Activated CD4-positive, alpha-beta memory T cell treated with anti-CD3 and anti-CD28 coated beads, Interleukin-2, amount 10 ng/mL, durations not matched to agents 7 days and 5 days (primary cell): ENCODE results near the gene AGAP1. TPM values are rescaled to one million over a fixed set of nuclear protein-coding genes. Genes with fewer than 3 reads are reported as not detected.

Experiments used
- CTCF ChIA-PET: fragments of 350-600 bp; sonication (Branson Sonifier 250); formaldehyde crosslinking; loops from one replicate; lab custom pipeline; 2021; ENCODE audit warnings: antibody characterized with exemption, inconsistent platforms; lab: Charles Lee
- POLR2A ChIA-PET: fragments of 350-600 bp; sonication (Branson Sonifier 250); formaldehyde crosslinking; loops from one replicate; lab custom pipeline; 2021; ENCODE audit warnings: antibody characterized with exemption; lab: Charles Lee
- DNase-seq: peaks from one replicate; pipeline ENCODE4 v3.0.0-alpha.2; 2020
- H3K27ac Mint-ChIP-seq: one replicate; pipeline ENCODE4 v1.8.0; 2021; ENCODE audit warnings: mild to moderate bottlenecking, mixed read lengths
- H3K27me3 Mint-ChIP-seq: one replicate; pipeline ENCODE4 v1.8.0; 2021; ENCODE audit warnings: mixed read lengths
- H3K36me3 Mint-ChIP-seq: one replicate; pipeline ENCODE4 v1.8.0; 2021; ENCODE audit warnings: low read depth, mixed read lengths
- H3K4me1 Mint-ChIP-seq: one replicate; pipeline ENCODE4 v1.8.0; 2021; ENCODE audit warnings: mixed read lengths
- H3K4me3 Mint-ChIP-seq: one replicate; pipeline ENCODE4 v1.8.0; 2021; ENCODE audit warnings: mild to moderate bottlenecking, mixed read lengths
- H3K9me3 Mint-ChIP-seq: one replicate; pipeline ENCODE4 v1.8.0; 2021; ENCODE audit warnings: mixed read lengths
- total RNA-seq, 2 experiments: library from RNA; stranded (reverse); gene quantifications; one replicate each; pipeline ENCODE4 v1.2.3, GENCODE V29; 2021

The AGAP1 gene
- total RNA-seq, 2 experiments from 2014 or later = 1.1 to 1.2 TPM

GRCh38 chr2:236119476-236119875 is 625.6 kb downstream of the AGAP1 start:
- POLR2A ChIA-PET = no interaction called here
- Mint-ChIP-seq H3K36me3 (no peaks in the 10 kb centered on the region), H3K27me3 (peaks cover 10% of the 10 kb centered on the region), H3K4me3 (no peak overlapping the region), H3K27ac (no peak overlapping the region), H3K4me1 (no peaks in the 10 kb centered on the region), H3K9me3 (no peaks in the 10 kb centered on the region)
- CTCF ChIA-PET = no interaction called here
- no peak for DNase-seq

GRCh38 chr2:236120141-236120601 is 626.3 kb downstream of the AGAP1 start:
- no peaks in the 10 kb centered on the region for H3K36me3 Mint-ChIP-seq
- ChIA-PET CTCF (no interaction called here), POLR2A (no interaction called here)
- H3K9me3 Mint-ChIP-seq = no peaks in the 10 kb centered on the region
- no peak for DNase-seq
- peaks cover 10% of the 10 kb centered on the region for H3K27me3 Mint-ChIP-seq
- H3K4me3 Mint-ChIP-seq = no peak overlapping the region
- H3K4me1 Mint-ChIP-seq = no peaks in the 10 kb centered on the region
- no peak overlapping the region for H3K27ac Mint-ChIP-seq

- Mint-ChIP-seq H3K27ac (no peak overlapping the region), H3K27me3 (peaks cover 10% of the 10 kb centered on the region), H3K36me3 (no peaks in the 10 kb centered on the region), H3K4me3 (no peak overlapping the region), H3K9me3 (no peaks in the 10 kb centered on the region), H3K4me1 (no peaks in the 10 kb centered on the region)
- ChIA-PET POLR2A (no interaction called here), CTCF (no interaction called here)
- no peak for DNase-seq
Measured at GRCh38 chr2:236120829-236121228, 627.0 kb downstream of the AGAP1 start.

GRCh38 chr2:236121546-236121945 is 627.7 kb downstream of the AGAP1 start:
- H3K4me3 Mint-ChIP-seq = no peak overlapping the region
- CTCF ChIA-PET = no interaction called here
- no peak overlapping the region for H3K27ac Mint-ChIP-seq
- DNase-seq = no peak
- no peaks in the 10 kb centered on the region for H3K36me3 Mint-ChIP-seq
- POLR2A ChIA-PET = no interaction called here
- peaks cover 10% of the 10 kb centered on the region for H3K27me3 Mint-ChIP-seq
- H3K4me1 Mint-ChIP-seq = no peaks in the 10 kb centered on the region
- no peaks in the 10 kb centered on the region for H3K9me3 Mint-ChIP-seq

GRCh38 chr2:236122236-236122635 is 628.4 kb downstream of the AGAP1 start:
- Mint-ChIP-seq H3K27me3 (peaks cover 9% of the 10 kb centered on the region), H3K27ac (no peak overlapping the region), H3K4me3 (no peak overlapping the region), H3K4me1 (no peaks in the 10 kb centered on the region), H3K9me3 (no peaks in the 10 kb centered on the region), H3K36me3 (no peaks in the 10 kb centered on the region)
- DNase-seq = no peak
- ChIA-PET POLR2A (no interaction called here), CTCF (no interaction called here)

- Mint-ChIP-seq H3K9me3 (no peaks in the 10 kb centered on the region), H3K27ac (no peak overlapping the region), H3K27me3 (peaks cover 6% of the 10 kb centered on the region), H3K36me3 (no peaks in the 10 kb centered on the region), H3K4me1 (no peaks in the 10 kb centered on the region), H3K4me3 (no peak overlapping the region)
- ChIA-PET CTCF (no interaction called here), POLR2A (no interaction called here)
- DNase-seq = no peak
Measured at GRCh38 chr2:236123716-236124115, 629.9 kb downstream of the AGAP1 start.

- CTCF ChIA-PET = no interaction called here
- H3K27me3 Mint-ChIP-seq = no peaks in the 10 kb centered on the region
- H3K36me3 Mint-ChIP-seq = no peaks in the 10 kb centered on the region
- H3K27ac Mint-ChIP-seq = no peak overlapping the region
- no peak overlapping the region for H3K4me3 Mint-ChIP-seq
- no peaks in the 10 kb centered on the region for H3K4me1 Mint-ChIP-seq
- no peaks in the 10 kb centered on the region for H3K9me3 Mint-ChIP-seq
- DNase-seq = no peak
- POLR2A ChIA-PET = no interaction called here
Measured at GRCh38 chr2:236124182-236124893, 630.5 kb downstream of the AGAP1 start.

- H3K4me3 Mint-ChIP-seq = no peak overlapping the region
- no peaks in the 10 kb centered on the region for H3K27me3 Mint-ChIP-seq
- H3K4me1 Mint-ChIP-seq = no peaks in the 10 kb centered on the region
- CTCF ChIA-PET = no interaction called here
- DNase-seq = no peak
- POLR2A ChIA-PET = no interaction called here
- no peaks in the 10 kb centered on the region for H3K9me3 Mint-ChIP-seq
- no peak overlapping the region for H3K27ac Mint-ChIP-seq
- no peaks in the 10 kb centered on the region for H3K36me3 Mint-ChIP-seq
Measured at GRCh38 chr2:236125541-236125940, 631.7 kb downstream of the AGAP1 start.

GRCh38 chr2:236127010-236127409 is 633.2 kb downstream of the AGAP1 start:
- Mint-ChIP-seq H3K27me3 (no peaks in the 10 kb centered on the region), H3K27ac (no peak overlapping the region), H3K4me1 (no peaks in the 10 kb centered on the region), H3K9me3 (no peaks in the 10 kb centered on the region), H3K4me3 (no peak overlapping the region), H3K36me3 (no peaks in the 10 kb centered on the region)
- POLR2A ChIA-PET = no interaction called here
- CTCF ChIA-PET = no interaction called here
- no peak for DNase-seq

GRCh38 chr2:236128321-236128720 is 634.5 kb downstream of the AGAP1 start:
- Mint-ChIP-seq H3K27me3 (no peaks in the 10 kb centered on the region), H3K36me3 (no peaks in the 10 kb centered on the region), H3K4me1 (no peaks in the 10 kb centered on the region), H3K9me3 (no peaks in the 10 kb centered on the region), H3K27ac (no peak overlapping the region), H3K4me3 (no peak overlapping the region)
- ChIA-PET CTCF (no interaction called here), POLR2A (no interaction called here)
- no peak for DNase-seq

GRCh38 chr2:236129935-236130334 is 636.1 kb downstream of the AGAP1 start:
- H3K9me3 Mint-ChIP-seq = no peaks in the 10 kb centered on the region
- no peak for DNase-seq
- H3K27ac Mint-ChIP-seq = no peak overlapping the region
- ChIA-PET POLR2A (no interaction called here), CTCF (no interaction called here)
- no peaks in the 10 kb centered on the region for H3K4me1 Mint-ChIP-seq
- H3K27me3 Mint-ChIP-seq = no peaks in the 10 kb centered on the region
- H3K4me3 Mint-ChIP-seq = no peak overlapping the region
- no peaks in the 10 kb centered on the region for H3K36me3 Mint-ChIP-seq

- Mint-ChIP-seq H3K36me3 (no peaks in the 10 kb centered on the region), H3K4me1 (no peaks in the 10 kb centered on the region), H3K9me3 (no peaks in the 10 kb centered on the region), H3K27ac (no peak overlapping the region), H3K27me3 (no peaks in the 10 kb centered on the region), H3K4me3 (no peak overlapping the region)
- ChIA-PET CTCF (no interaction called here), POLR2A (no interaction called here)
- DNase-seq = no peak
Measured at GRCh38 chr2:236130349-236130998, 636.6 kb downstream of the AGAP1 start.

GRCh38 chr2:236131073-236131692 is 637.3 kb downstream of the AGAP1 start:
- H3K9me3 Mint-ChIP-seq = no peaks in the 10 kb centered on the region
- ChIA-PET CTCF (no interaction called here), POLR2A (no interaction called here)
- no peak overlapping the region for H3K27ac Mint-ChIP-seq
- no peak overlapping the region for H3K4me3 Mint-ChIP-seq
- no peaks in the 10 kb centered on the region for H3K27me3 Mint-ChIP-seq
- no peaks in the 10 kb centered on the region for H3K36me3 Mint-ChIP-seq
- no peak for DNase-seq
- no peaks in the 10 kb centered on the region for H3K4me1 Mint-ChIP-seq
